ENCODE measurements around the gene IFNA14.

GRCh38 chr9:21286099-21286498 is 46.3 kb upstream of the IFNA14 start:
- TF ChIP-seq CTCF (conservative IDR thresholded peaks at IDR 0.05; ENCODE audit: low read depth in 2 of 2) (no peak), EZH2phosphoT487 (IDR thresholded peaks at IDR 0.05; ENCODE audit: unreplicated experiment) (no peak), REST (IDR thresholded peaks at IDR 0.05; ENCODE audit: unreplicated experiment) (no peak), EZH2 (IDR thresholded peaks at IDR 0.05; ENCODE audit: low read depth, unreplicated experiment) (no peak), POLR2AphosphoS5 (IDR thresholded peaks at IDR 0.05; ENCODE audit: low read depth) (no peak), JUNB (IDR thresholded peaks at IDR 0.05; ENCODE audit: unreplicated experiment) (no peak), STAT1 (IDR thresholded peaks at IDR 0.05; ENCODE audit: unreplicated experiment) (no peak), CREB1 (CRISPR knock-in tag; IDR thresholded peaks at IDR 0.05; ENCODE audit: low read depth) (no peak), ETS1 (IDR thresholded peaks at IDR 0.05) (no peak), NANOG (IDR thresholded peaks at IDR 0.05; ENCODE audit: borderline replicate concordance) (no peak)
